Osteoblast (primary cell): ENCODE measurements around the gene CMPK2. TPM values are rescaled to one million over a fixed set of nuclear protein-coding genes. Genes with fewer than 3 reads are reported as not detected.

Experiments
- DNase-seq: peaks from one replicate; pipeline ENCODE4 v3.0.0; 2011; ENCODE audit warnings: low spot score, mixed read lengths; ENCODE audit not compliant: insufficient read length; ENCODE audit errors: missing footprints
- H2AFZ ChIP-seq: 2 replicates; pipeline ENCODE4 v1.6.0; 2011; ENCODE audit warnings: mild to moderate bottlenecking, low read length
- H3K27ac ChIP-seq: 2 replicates; pipeline ENCODE4 v1.5.1; 2011; ENCODE audit warnings: mild to moderate bottlenecking, low read depth, low read length, moderate library complexity
- H3K27me3 ChIP-seq: 2 replicates; pipeline ENCODE4 v1.6.0; 2012; ENCODE audit warnings: mild to moderate bottlenecking, control low read depth, inconsistent platforms, low read length, moderate library complexity; ENCODE audit not compliant: insufficient read depth
- H3K36me3 ChIP-seq: 2 replicates; pipeline ENCODE4 v1.5.1; 2011; ENCODE audit warnings: mild to moderate bottlenecking, low read length, control low read depth, moderate library complexity; ENCODE audit not compliant: insufficient read depth
- H3K4me1 ChIP-seq: 2 replicates; pipeline ENCODE4 v1.5.1; 2011; ENCODE audit warnings: mild to moderate bottlenecking, low read length, control low read depth, moderate library complexity; ENCODE audit not compliant: insufficient read depth
- H3K4me2 ChIP-seq: 2 replicates; pipeline ENCODE4 v1.6.0; 2011; ENCODE audit warnings: mild to moderate bottlenecking, low read length; ENCODE audit not compliant: insufficient read depth
- H3K4me3 ChIP-seq: fragments of 200-600 bp; sonication (generic); 3 replicates; pipeline ENCODE4 v1.5.1; 2012; ENCODE audit warnings: mild to moderate bottlenecking, low read length, inconsistent platforms; ENCODE audit not compliant: insufficient read depth
- H3K79me2 ChIP-seq: 2 replicates; pipeline ENCODE4 v1.6.0; 2012; ENCODE audit warnings: mild to moderate bottlenecking, low read length, control low read depth, inconsistent platforms; ENCODE audit not compliant: insufficient read depth
- H3K9me3 ChIP-seq: 2 replicates; pipeline ENCODE4 v1.5.1; 2011; ENCODE audit warnings: low read depth, low read length, control low read depth
- H4K20me1 ChIP-seq: 2 replicates; pipeline ENCODE4 v1.6.0; 2012; ENCODE audit warnings: mild to moderate bottlenecking, low read length, control low read depth; ENCODE audit not compliant: insufficient read depth
- CTCF ChIP-seq: IDR thresholded peaks from 2 replicates; pipeline ENCODE4 v1.5.1; 2011; ENCODE audit warnings: mild to moderate bottlenecking, low read depth, low read length, moderate library complexity; ENCODE audit errors: extremely low read depth
- total RNA-seq: library from RNA; depleted of rRNA; stranded (reverse); fragments of >200 nt; gene quantifications from 2 replicates; pipeline ENCODE4 v1.2.3, GENCODE V29; 2012

CMPK2 gene
- total RNA-seq, 1 donor = 2.2 TPM

- no peak overlapping the region for H2AFZ ChIP-seq
- H3K4me3 ChIP-seq = no peak overlapping the region
- H3K9me3 ChIP-seq = no peaks in the 10 kb centered on the region
- H3K4me2 ChIP-seq = no peak overlapping the region
- no peak overlapping the region for H3K27ac ChIP-seq
- no peak for DNase-seq
- H3K4me1 ChIP-seq = no peaks in the 10 kb centered on the region
- H4K20me1 ChIP-seq = no peaks in the 10 kb centered on the region
- no peaks in the 10 kb centered on the region for H3K79me2 ChIP-seq
- no peaks in the 10 kb centered on the region for H3K27me3 ChIP-seq
- TF ChIP-seq CTCF = no peak
- H3K36me3 ChIP-seq = no peaks in the 10 kb centered on the region
Observed at GRCh38 chr2:6854416-6854815, 11.3 kb downstream of the CMPK2 start.

GRCh38 chr2:6852195-6852594 lies 13.5 kb downstream of the CMPK2 start:
- no peaks in the 10 kb centered on the region for H3K9me3 ChIP-seq
- no peak overlapping the region for H3K4me2 ChIP-seq
- no peak for DNase-seq
- H3K27me3 ChIP-seq = no peaks in the 10 kb centered on the region
- H3K79me2 ChIP-seq = no peaks in the 10 kb centered on the region
- TF ChIP-seq CTCF = no peak
- no peaks in the 10 kb centered on the region for H4K20me1 ChIP-seq
- no peak overlapping the region for H3K4me3 ChIP-seq
- H3K36me3 ChIP-seq = no peaks in the 10 kb centered on the region
- H3K27ac ChIP-seq = no peak overlapping the region
- no peaks in the 10 kb centered on the region for H3K4me1 ChIP-seq
- H2AFZ ChIP-seq = no peak overlapping the region

- Histone ChIP-seq H3K27ac (no peak overlapping the region), H3K79me2 (no peaks in the 10 kb centered on the region), H4K20me1 (no peaks in the 10 kb centered on the region), H3K36me3 (no peaks in the 10 kb centered on the region), H3K4me1 (no peaks in the 10 kb centered on the region), H3K4me3 (no peak overlapping the region), H3K27me3 (no peaks in the 10 kb centered on the region), H3K4me2 (no peak overlapping the region), H2AFZ (no peak overlapping the region), H3K9me3 (peaks cover 14% of the 10 kb centered on the region)
- no peak for DNase-seq
- TF ChIP-seq CTCF = no peak
Observed at GRCh38 chr2:6846967-6847681, 18.6 kb downstream of the CMPK2 start.

- Histone ChIP-seq H3K79me2 (no peaks in the 10 kb centered on the region), H3K4me2 (no peak overlapping the region), H3K27me3 (no peaks in the 10 kb centered on the region), H3K9me3 (peaks cover 14% of the 10 kb centered on the region), H3K4me3 (no peak overlapping the region), H3K36me3 (no peaks in the 10 kb centered on the region), H3K27ac (no peak overlapping the region), H2AFZ (no peak overlapping the region), H4K20me1 (no peaks in the 10 kb centered on the region), H3K4me1 (no peaks in the 10 kb centered on the region)
- DNase-seq = no peak
- TF ChIP-seq CTCF = no peak
Observed at GRCh38 chr2:6846540-6846939, 19.2 kb downstream of the CMPK2 start.
